Prostate gland (tissue), 2 donors: ENCODE data around the gene PRAC1.

Source experiments
- POLR2A ChIP-seq: fragments of 450-650 bp; IDR thresholded peaks from one replicate; pipeline ENCODE4 v1.6.1; 2016; ENCODE audit warnings: antibody characterized with exemption, mild to moderate bottlenecking
- POLR2AphosphoS5 ChIP-seq: sonication (generic); formaldehyde crosslinking; IDR thresholded peaks from one replicate; pipeline ENCODE4 v1.6.1; 2017; ENCODE audit warnings: antibody characterized with exemption
- TF ChIP-seq, protein P1 (sequence below), 4 experiments: fragments of 200-600 bp in 2 of 4; fragments of 450-650 bp in 2 of 4; sonication (generic) in 2 of 4; IDR thresholded peaks; 1 replicate in 3 of 4; 2 replicates in 1 of 4; pipeline ENCODE4 v1.5.1; 2016 to 2019; ENCODE audit warnings: antibody characterized with exemption in 4 of 4, mild to moderate bottlenecking in 2 of 4, moderate library complexity in 2 of 4

GRCh38 chr17:48720266-48721008 lies 1.9 kb downstream of the PRAC1 start:
- TF ChIP-seq POLR2AphosphoS5 (no peak), POLR2A (no peak)
- TF ChIP-seq, protein P1, sequence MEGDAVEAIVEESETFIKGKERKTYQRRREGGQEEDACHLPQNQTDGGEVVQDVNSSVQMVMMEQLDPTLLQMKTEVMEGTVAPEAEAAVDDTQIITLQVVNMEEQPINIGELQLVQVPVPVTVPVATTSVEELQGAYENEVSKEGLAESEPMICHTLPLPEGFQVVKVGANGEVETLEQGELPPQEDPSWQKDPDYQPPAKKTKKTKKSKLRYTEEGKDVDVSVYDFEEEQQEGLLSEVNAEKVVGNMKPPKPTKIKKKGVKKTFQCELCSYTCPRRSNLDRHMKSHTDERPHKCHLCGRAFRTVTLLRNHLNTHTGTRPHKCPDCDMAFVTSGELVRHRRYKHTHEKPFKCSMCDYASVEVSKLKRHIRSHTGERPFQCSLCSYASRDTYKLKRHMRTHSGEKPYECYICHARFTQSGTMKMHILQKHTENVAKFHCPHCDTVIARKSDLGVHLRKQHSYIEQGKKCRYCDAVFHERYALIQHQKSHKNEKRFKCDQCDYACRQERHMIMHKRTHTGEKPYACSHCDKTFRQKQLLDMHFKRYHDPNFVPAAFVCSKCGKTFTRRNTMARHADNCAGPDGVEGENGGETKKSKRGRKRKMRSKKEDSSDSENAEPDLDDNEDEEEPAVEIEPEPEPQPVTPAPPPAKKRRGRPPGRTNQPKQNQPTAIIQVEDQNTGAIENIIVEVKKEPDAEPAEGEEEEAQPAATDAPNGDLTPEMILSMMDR (IDR thresholded peaks at IDR 0.05) = no peak
